Prostate gland (tissue), 2 donors: ENCODE measurements around the gene NFAM1. TPM values are rescaled to one million over a fixed set of nuclear protein-coding genes. Genes with fewer than 3 reads are reported as not detected.
A peak's percentile ranks its signal among the peaks of the same experiment; 100 is the strongest.

Experiments used
- DNase-seq: peaks from one replicate; pipeline ENCODE4 v3.0.0-alpha.2; 2019; ENCODE audit warnings: low spot score
- H3K27ac ChIP-seq, 2 donors: fragments of 200-600 bp; sonication (generic); 2 replicates each; pipeline ENCODE4 v1.5.1; 2017 to 2019
- H3K27me3 ChIP-seq: fragments of 200-600 bp; sonication (generic); replicated peaks from 2 replicates; pipeline ENCODE4 v1.5.1; 2019; ENCODE audit not compliant: insufficient read depth
- H3K36me3 ChIP-seq, 2 donors: fragments of 200-600 bp; sonication (generic); 1 replicate in 1 of 2; 2 replicates in 1 of 2; pipeline versions ENCODE4 v1.5.1 to v1.8.1; 2017 to 2019
- H3K4me1 ChIP-seq: fragments of 200-600 bp; sonication (generic); replicated peaks from 2 replicates; pipeline ENCODE4 v1.5.1; 2019
- H3K4me3 ChIP-seq, 2 donors: fragments of 200-600 bp; sonication (generic); 2 replicates each; pipeline ENCODE4 v1.5.1; 2017 to 2019
- H3K9me3 ChIP-seq: fragments of 200-600 bp; sonication (generic); 2 replicates; pipeline ENCODE4 v1.5.1; 2017
- CTCF ChIP-seq, 4 experiments: fragments of 200-600 bp in 2 of 4; fragments of 450-650 bp in 2 of 4; sonication (generic) in 2 of 4; IDR thresholded peaks; 1 replicate in 3 of 4; 2 replicates in 1 of 4; pipeline ENCODE4 v1.5.1; 2016 to 2019; ENCODE audit warnings: antibody characterized with exemption in 4 of 4, mild to moderate bottlenecking in 2 of 4, moderate library complexity in 2 of 4
- POLR2A ChIP-seq: fragments of 450-650 bp; IDR thresholded peaks from one replicate; pipeline ENCODE4 v1.6.1; 2016; ENCODE audit warnings: antibody characterized with exemption, mild to moderate bottlenecking
- POLR2AphosphoS5 ChIP-seq: sonication (generic); formaldehyde crosslinking; IDR thresholded peaks from one replicate; pipeline ENCODE4 v1.6.1; 2017; ENCODE audit warnings: antibody characterized with exemption
- WGBS: methylation state at CpG from one replicate; pipeline ENCODE4 v1.1.5; 2018; 5-methylcytosine and 5-hydroxymethylcytosine counted together
- intact Hi-C: fragments of 100-400 bp; cut with DNase I; formaldehyde crosslinking; loops from one replicate; pipeline ENCODE4 v1.14.2; 2022
- total RNA-seq, 2 donors: library from RNA; depleted of rRNA; stranded (reverse); fragments of >200 nt; gene quantifications; one replicate each; pipeline ENCODE4 v1.1.0, GENCODE V29; 2016

The NFAM1 gene
- total RNA-seq, 2 donors from 2014 or later = 0.36 to 2.4 TPM

DNA sequence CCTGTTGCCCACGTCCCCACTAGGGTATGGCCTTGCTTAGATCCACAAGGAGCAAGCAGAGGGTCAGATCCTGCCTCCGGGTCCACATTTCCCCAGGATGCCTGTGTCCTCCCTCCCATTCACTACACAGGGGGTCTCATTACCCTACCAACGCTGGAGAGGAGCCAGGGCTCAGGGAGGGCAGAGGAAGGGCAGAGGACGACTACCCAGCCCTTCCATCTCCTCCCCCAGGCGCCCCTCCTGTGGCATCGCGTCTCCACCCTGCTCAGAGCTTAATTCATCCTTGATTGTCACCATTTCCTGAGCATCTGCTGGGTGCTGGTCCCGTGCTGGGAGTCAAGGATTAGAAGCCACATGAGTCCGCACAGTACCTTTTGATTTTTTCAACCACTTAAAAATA lies 5.0 kb downstream of the NFAM1 start:
- TF ChIP-seq CTCF (IDR thresholded peaks at IDR 0.05) (no peak), POLR2A (no peak), POLR2AphosphoS5 (no peak)
- H3K36me3 ChIP-seq = no peaks in the 10 kb centered on the region
- H3K27me3 ChIP-seq = no peaks in the 10 kb centered on the region
- H3K27ac ChIP-seq = no peak overlapping the region
- intact Hi-C loops = no loop called here
- DNase-seq = no peak
- 78% methylated on average over 9 of the region's 9 CpGs for WGBS
- no peaks in the 10 kb centered on the region for H3K4me1 ChIP-seq
- no peak overlapping the region for H3K4me3 ChIP-seq
- H3K9me3 ChIP-seq = no peaks in the 10 kb centered on the region

DNA sequence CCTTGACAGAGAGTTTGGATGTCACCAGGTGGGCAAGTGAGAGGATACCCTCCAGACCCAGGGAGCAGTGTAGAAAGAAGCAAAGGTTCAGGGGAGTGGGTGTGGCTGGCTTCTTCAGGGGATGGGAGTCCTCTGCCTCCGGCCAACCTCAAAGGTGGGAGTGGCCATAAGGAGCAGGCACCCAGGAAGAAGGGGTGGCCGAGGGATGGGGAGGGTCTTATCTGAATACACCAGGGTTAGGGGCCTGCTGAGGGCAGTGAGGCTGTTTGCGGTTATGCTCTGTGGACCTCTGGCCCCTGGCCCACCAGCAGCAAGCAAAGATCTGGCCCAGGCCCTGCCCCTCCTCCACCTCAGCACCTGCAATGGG lies 6.2 kb downstream of the NFAM1 start:
- no peak overlapping the region for H3K4me3 ChIP-seq
- peak overlapping the region in 1 of 2 donors; percentile 13 for H3K27ac ChIP-seq
- H3K36me3 ChIP-seq = no peaks in the 10 kb centered on the region
- no peaks in the 10 kb centered on the region for H3K27me3 ChIP-seq
- WGBS = 56% methylated on average over 3 of the region's 3 CpGs
- DNase-seq = no peak
- intact Hi-C loops = no loop called here
- H3K9me3 ChIP-seq = no peaks in the 10 kb centered on the region
- TF ChIP-seq POLR2A (no peak), POLR2AphosphoS5 (no peak), CTCF (IDR thresholded peaks at IDR 0.05) (no peak)
- H3K4me1 ChIP-seq = no peaks in the 10 kb centered on the region

DNA sequence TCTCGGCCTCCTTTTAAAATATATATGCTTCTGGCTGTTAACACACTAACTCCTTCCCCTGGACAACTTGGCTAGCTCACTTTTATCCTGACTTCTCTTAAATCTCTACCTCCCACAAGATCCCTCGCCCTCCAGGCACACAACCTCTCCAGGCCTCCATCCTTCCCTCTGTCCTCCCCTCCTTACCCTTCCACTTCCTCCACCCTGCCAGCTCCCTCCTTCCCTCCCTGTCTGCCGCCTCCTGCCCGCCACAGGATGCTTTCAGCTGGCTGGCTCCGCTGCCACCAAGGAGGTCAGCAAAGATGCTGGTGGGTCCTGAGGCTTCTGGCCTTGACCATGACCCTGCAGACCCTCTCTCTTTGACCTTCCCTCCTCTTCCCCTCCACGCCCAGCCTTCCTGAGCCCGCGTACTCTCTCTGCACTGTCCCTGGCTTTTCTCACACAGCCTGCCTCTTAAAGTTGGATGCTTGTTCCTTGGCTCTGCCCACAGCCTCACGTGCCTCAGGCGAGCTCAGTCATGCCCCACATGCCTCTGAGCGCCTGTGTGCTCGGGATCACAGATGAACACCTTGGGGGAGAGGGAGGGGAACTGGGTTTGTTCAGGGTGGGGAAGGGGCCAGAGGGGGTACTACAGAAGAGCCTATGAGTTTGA lies 6.7 kb downstream of the NFAM1 start:
- Histone ChIP-seq H3K27me3 (no peaks in the 10 kb centered on the region), H3K9me3 (no peaks in the 10 kb centered on the region), H3K4me1 (no peaks in the 10 kb centered on the region), H3K36me3 (no peaks in the 10 kb centered on the region), H3K4me3 (no peak overlapping the region), H3K27ac (peak overlapping the region; percentile 44 to 49)
- TF ChIP-seq CTCF (IDR thresholded peaks at IDR 0.05) (no peak), POLR2AphosphoS5 (peak; percentile 75), POLR2A (peak; percentile 41)
- DNase-seq = peak; percentile 80
- intact Hi-C loops = no loop called here
- 46% methylated on average over 12 of the region's 12 CpGs for WGBS

DNA sequence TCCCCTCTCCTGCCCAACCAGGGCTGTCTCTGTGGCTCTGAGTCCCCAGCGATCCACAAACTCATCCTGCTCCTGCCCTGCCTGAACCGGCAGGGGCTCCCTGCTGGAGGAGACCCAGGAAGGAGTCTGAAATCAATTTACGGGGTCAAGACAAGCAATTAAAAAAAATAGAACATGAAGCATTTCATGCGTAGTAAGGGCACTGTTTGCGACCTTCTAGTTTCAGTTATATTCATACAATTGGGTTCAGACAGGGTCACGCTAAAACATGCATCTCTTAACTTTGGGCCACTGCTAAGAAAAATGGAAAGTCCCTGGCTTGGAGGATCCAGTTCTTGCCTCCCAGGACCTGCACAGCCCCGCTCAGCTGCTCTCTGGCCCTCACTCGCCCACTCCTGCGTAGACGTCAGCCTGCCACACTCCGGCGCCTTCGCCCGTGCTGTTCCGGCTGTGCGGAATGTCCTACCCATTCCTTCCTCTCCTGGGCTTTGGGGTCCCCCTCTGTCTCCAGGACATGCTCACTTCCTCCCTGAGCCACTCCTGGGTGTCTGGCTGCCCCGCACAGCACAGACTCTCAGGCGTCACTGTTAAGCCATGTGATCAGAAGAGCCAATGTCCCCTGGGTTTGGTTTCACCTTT lies 12.8 kb downstream of the NFAM1 start:
- intact Hi-C loops = loop anchor here (10.0 kb wide), 1 partner anchor 65 kb away; no protein-coding TSS in a partner anchor
- no peak for DNase-seq
- H3K4me3 ChIP-seq = no peak overlapping the region
- no peaks in the 10 kb centered on the region for H3K27me3 ChIP-seq
- no peaks in the 10 kb centered on the region for H3K4me1 ChIP-seq
- H3K36me3 ChIP-seq = no peaks in the 10 kb centered on the region
- 52% methylated on average over 18 of the region's 18 CpGs for WGBS
- H3K27ac ChIP-seq = peak overlapping the region; percentile 11 to 29
- TF ChIP-seq CTCF (IDR thresholded peaks at IDR 0.05) (no peak), POLR2AphosphoS5 (no peak)
- no peaks in the 10 kb centered on the region for H3K9me3 ChIP-seq

- H3K27ac ChIP-seq = peak overlapping the region; percentile 11 to 29
- H3K36me3 ChIP-seq = no peaks in the 10 kb centered on the region
- intact Hi-C loops = loop anchor here (10.0 kb wide), 1 partner anchor 64 kb away; no protein-coding TSS in a partner anchor
- H3K9me3 ChIP-seq = no peaks in the 10 kb centered on the region
- DNase-seq = no peak
- H3K27me3 ChIP-seq = no peaks in the 10 kb centered on the region
- WGBS = 58% methylated on average over 12 of the region's 12 CpGs
- H3K4me3 ChIP-seq = no peak overlapping the region
- TF ChIP-seq CTCF (IDR thresholded peaks at IDR 0.05) (no peak), POLR2AphosphoS5 (peak; percentile 12), POLR2A (no peak)
- H3K4me1 ChIP-seq = no peaks in the 10 kb centered on the region
These were observed 13.4 kb downstream of the NFAM1 start for GRCh38 chr22:42418811-42419242.
